HG02588 (cell line): ENCODE results near the gene FSIP1.

Experiments used
- ATAC-seq: cut with Tn5 transposase; IDR thresholded peaks from one replicate; pipeline ENCODE4 v1.9.1; 2021; ENCODE audit warnings: mild to moderate bottlenecking, moderate library complexity; ENCODE audit not compliant: unreplicated experiment

FSIP1 gene

GRCh38 chr15:39565851-39566250 is 216.8 kb downstream of the FSIP1 start:
- ATAC-seq = no peak

DNA sequence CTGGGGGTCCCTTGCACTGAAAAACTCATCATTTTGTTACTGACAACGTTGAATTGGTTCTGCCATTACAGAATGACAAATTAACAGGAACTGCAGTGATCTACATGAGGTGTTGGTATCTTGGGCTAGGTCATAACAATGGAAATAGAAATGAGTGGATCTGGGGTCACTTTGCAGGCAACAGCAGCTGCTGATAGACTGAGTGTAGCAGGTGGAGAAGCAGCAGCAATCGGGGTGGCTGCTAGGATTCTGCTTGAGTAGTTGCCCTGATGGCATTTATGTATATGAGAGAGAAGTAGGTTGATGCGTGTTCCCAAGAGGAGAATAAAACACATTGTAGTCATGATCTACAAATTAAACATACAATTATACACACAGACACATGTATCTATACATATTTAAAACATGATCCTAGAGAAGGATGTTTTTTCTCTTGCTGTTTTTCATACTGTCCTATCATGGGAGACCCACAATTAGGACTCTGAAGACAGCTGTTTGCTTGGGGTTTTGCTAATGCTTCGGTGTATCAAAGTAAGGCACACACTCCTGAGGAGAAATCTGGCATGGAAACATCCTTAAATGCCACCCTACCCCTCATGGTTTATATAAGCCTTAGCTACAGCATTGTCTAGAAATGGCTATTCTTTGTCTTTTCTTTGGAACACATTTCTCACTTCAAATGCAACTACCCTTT is 217.5 kb downstream of the FSIP1 start:
- ATAC-seq = no peak

DNA sequence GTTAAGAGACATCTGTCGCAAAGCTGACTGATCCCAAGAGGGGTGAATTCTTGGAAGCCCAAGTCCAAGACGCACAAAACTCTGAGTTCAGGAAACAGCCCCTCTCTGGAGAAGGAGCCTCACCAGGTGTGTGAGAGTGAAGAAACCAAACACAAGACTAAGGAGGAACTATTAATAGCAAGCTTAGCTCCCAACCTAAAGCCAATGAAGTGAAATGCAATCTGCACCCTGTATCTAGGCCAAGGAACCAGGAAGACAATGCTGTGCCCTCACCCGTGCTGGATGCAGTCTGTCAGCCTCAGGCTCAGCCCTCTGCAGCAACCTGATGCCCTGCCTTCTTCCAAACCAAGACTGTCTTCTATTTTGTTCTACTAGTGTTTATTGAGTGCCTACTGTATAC is 224.2 kb downstream of the FSIP1 start:
- no peak for ATAC-seq

GRCh38 chr15:39556461-39556860 is 226.2 kb downstream of the FSIP1 start:
- no peak for ATAC-seq

DNA sequence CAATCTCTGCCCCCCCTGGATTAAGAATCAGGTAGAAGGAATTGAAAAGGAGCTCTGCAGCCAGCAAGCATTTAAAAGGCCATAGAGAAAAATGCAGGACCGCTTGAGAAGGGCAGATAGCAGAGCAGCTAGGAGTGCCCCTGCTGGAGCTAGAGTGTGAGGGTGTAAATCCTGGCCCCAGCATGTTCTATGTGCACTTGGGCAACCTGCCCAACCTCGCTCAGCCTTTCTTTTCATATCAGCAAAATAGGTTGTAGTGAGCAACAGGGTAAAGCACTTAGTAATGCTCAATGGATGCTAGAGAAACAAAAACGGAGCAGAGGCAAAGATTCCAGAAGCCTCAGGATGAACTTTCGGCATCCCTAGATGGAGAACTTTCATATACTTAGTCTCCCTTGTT is 226.8 kb downstream of the FSIP1 start:
- no peak for ATAC-seq

DNA sequence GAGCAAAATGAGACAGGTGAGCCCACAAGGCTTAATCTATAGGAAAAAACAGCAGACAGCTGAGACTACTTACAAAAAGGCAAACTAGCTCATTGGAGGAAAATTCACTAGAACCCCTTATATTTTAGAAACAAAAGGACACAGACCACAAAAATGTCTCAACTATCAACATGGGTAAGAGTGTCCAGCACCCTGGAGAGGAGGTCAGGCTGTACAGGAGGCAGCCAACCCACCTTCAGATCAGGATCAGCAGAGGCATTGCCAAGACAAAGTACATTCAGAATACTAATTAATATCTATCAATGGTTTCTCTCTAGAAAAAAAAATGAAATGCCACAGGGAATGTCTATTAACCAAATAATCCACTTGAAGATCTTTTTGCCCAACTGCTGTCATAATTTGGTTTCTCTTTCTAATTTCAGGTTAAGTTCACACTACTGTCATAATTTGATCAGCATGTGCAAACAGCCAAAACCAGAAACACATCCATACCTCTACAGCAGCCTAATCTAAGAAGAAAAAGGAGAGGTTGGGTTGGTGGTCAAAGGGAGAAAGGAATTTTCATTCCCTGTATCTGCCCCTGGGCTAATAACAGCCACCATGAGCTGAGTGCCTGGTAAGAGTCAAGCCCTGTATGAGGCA is 227.8 kb downstream of the FSIP1 start:
- ATAC-seq = no peak

DNA sequence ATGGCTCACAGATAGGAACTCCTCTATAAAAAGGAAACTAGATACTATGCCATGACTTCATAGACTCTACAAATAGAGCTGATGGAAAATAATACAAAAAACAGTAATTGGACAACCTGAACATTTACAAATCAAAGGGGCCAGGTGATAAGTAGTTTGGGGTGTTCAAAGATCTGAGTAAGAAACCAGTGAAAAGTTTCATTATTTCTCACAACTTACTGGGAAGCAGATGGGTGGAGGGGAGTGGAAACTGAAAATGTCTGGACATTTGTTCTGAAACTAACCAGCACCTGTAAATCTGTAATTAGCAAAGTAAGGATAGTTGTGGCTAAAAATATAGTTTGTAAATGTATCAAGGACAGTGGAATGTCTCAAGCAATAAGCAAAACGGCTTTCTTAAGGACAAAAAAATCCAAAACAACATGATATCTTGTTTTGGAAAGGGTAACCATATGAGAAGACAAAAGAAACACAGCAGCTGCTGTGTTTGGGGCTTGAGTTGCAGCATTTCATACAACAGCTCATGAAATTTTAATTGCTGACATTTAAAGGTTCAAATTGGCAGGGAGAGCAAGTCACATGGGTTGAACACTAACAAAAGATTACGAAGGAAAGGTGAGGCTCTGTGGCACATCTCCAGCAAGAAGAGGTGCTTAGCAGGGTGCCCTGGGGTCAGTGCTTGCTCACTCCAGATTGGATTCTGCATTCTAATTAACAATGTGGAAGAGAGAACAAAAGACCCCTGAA is 228.5 kb downstream of the FSIP1 start:
- no peak for ATAC-seq

GRCh38 chr15:39552556-39552955 is 230.1 kb downstream of the FSIP1 start:
- ATAC-seq = no peak

- no peak for ATAC-seq
Measured at GRCh38 chr15:39551476-39551875, 231.2 kb downstream of the FSIP1 start.
